Skeletal muscle tissue (tissue), 4 donors: ENCODE data around the gene CUEDC1. TPM values are rescaled to one million over a fixed set of nuclear protein-coding genes. Genes with fewer than 3 reads are reported as not detected.

Experiments
- H3K27ac ChIP-seq: one replicate; pipeline ENCODE4 v1.7.0; 2013; ENCODE audit warnings: mild to moderate bottlenecking, low read depth, low read length, inconsistent platforms
- H3K27me3 ChIP-seq, 3 donors: one replicate each; pipeline ENCODE4 v1.7.0; 2013; ENCODE audit warnings: low read length in 3 of 3; ENCODE audit not compliant: control insufficient read depth in 3 of 3, insufficient read depth in 3 of 3
- H3K36me3 ChIP-seq, 3 donors: one replicate each; pipeline ENCODE4 v1.7.0; 2013; ENCODE audit warnings: low read length in 3 of 3; ENCODE audit not compliant: control insufficient read depth in 3 of 3, insufficient read depth in 3 of 3
- H3K4me1 ChIP-seq, 3 donors: one replicate each; pipeline ENCODE4 v1.7.0; 2013; ENCODE audit warnings: low read length in 3 of 3, mild to moderate bottlenecking in 3 of 3; ENCODE audit not compliant: control insufficient read depth in 3 of 3, insufficient read depth in 3 of 3
- H3K4me3 ChIP-seq, 3 donors: one replicate each; pipeline ENCODE4 v1.7.0; 2013; ENCODE audit warnings: low read length in 3 of 3
- H3K9ac ChIP-seq, 3 donors: one replicate each; pipeline ENCODE4 v1.7.0; 2013; ENCODE audit warnings: low read length in 3 of 3, mild to moderate bottlenecking in 3 of 3, moderate library complexity in 2 of 3, low read depth in 1 of 3
- H3K9me3 ChIP-seq, 3 donors: one replicate each; pipeline ENCODE4 v1.7.0; 2013; ENCODE audit warnings: low read length in 3 of 3; ENCODE audit not compliant: control insufficient read depth in 3 of 3
- total RNA-seq: library from RNA; depleted of rRNA; stranded (reverse); fragments of >200 nt; gene quantifications from one replicate; pipeline ENCODE4 v1.2.3, GENCODE V29; 2014
- donor health status: Osteomylitis.

CUEDC1 gene
- total RNA-seq, 1 donor from 2014 or later, result 10.4 TPM

DNA sequence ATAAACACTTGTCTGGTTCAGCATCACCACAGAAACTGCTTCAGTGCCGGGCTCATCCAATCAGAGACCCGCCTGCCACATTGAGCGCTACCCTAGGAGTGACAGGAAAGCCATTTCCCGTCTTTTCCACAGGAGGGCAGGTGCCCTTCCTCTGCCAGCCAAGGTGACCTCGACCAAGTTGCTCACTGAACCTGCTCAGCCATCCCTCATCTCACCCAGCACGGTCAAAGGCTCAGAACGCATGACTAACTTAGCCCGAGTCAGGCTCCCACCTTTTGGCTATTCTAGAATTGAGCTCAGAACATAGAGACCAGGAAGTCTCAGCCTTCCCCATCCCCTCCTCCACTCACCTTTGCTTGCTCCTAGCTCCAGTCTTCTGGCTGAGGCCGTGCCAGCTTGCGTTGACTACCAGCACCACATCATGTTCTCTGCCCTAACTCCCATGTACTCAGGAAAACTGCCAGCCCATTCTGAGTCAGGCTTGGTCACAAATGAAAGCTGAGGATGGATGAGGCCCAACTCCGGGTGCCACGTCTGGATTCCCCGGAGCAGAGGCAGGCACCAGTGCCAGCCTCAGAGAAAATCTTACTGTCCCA is 121.0 kb downstream of the CUEDC1 start:
- Histone ChIP-seq H3K27me3 (no peaks in the 10 kb centered on the region), H3K9me3 (no peaks in the 10 kb centered on the region), H3K27ac (peak overlapping the region; percentile 11), H3K36me3 (peaks cover 0 to 6% (median 0%) of the 10 kb centered on the region in 3 donors), H3K4me1 (peaks cover 27 to 58% (median 33%) of the 10 kb centered on the region in 3 donors), H3K4me3 (peak overlapping the region in 1 of 3 donors; percentile 37), H3K9ac (peak overlapping the region in 1 of 3 donors; percentile 7)

DNA sequence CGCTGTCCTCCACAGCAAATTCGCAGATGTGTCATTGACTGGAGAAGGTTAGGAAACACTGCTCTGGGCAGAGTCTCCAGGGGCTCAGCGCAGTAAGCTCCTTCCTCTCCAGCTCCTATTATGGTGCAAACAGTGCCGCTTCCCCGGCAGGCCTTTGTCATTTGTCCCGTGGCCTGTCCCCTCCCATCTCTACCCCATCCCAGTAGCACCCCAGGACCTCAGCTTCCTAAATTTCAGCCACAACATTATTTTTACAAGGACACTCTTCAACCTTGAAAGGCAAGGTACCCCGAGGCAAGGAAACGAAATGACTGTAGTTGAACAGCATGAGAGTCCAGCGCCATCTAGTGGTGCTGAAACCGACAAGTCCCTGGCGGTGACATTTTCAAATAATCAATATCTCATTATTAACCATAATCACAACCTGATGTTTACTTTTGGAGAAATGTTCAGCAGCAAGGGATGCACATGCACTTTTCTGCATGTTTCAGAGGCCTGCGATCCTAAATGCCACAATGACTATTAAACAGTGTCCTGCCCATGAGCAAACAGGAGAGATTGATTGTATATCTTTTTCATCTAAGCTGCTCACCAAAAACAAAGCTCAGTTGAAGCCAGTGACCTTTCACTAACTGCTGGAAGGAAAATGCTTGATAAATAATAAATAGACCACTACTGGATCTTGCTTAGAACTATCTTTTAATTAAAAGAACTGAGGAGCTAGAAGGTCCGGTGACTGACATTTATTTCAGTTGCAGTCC is 121.9 kb downstream of the CUEDC1 start:
- Histone ChIP-seq H3K27me3 (no peaks in the 10 kb centered on the region), H3K36me3 (peaks cover 0 to under 1% (median 0%) of the 10 kb centered on the region in 3 donors), H3K9me3 (no peaks in the 10 kb centered on the region), H3K4me1 (peaks cover 19 to 49% (median 25%) of the 10 kb centered on the region in 3 donors), H3K9ac (peak overlapping the region; percentile 54 to 83 (median 81)), H3K4me3 (peak overlapping the region; percentile 69 to 79 (median 74)), H3K27ac (peak overlapping the region; percentile 72)

DNA sequence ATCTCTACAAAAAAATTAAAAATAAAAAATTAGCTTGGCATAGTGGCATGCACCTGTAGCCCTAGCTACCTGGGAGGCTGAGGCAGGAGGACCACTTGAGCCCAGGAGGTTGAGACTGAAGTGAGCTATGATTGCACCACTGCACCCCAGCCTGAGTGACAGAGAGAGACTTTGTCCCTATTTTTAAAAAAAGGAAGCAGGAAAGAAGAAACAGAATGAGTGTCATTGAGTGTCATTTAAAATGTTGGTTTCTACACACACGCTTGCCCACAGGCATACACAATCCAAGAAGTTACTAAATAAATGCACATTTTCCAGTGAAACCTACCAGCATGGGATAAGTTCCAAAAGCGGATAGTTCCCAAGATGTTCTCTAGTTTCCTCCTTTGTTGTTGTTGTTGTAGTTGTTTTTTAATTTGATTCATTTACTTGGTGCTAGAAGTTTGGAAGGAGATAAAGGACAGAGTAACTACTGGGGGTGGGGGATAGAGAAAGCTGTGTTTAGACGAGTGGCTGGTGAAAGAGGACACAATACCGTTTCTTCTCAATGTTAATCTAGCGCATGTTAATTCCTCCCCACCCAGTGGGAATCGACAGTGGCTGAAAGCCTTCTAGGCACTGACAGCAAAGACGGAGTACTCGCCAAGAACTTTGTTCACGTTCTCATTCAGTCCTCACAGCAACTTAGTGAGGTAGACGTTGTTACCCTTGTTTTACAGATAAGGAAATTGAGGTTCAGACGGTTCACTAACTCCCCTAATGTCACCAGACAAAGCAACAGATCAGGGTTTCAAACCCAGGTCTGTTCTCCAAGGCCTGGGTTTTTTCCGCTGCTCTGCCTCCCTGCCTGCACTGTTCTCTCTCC is 122.7 kb downstream of the CUEDC1 start:
- Histone ChIP-seq H3K36me3 (no peaks in the 10 kb centered on the region), H3K9me3 (no peaks in the 10 kb centered on the region), H3K4me3 (peak overlapping the region; percentile 69 to 79 (median 74)), H3K9ac (peak overlapping the region; percentile 54 to 83 (median 81)), H3K27ac (peak overlapping the region; percentile 72), H3K27me3 (no peaks in the 10 kb centered on the region), H3K4me1 (peaks cover 16 to 43% (median 20%) of the 10 kb centered on the region in 3 donors)

DNA sequence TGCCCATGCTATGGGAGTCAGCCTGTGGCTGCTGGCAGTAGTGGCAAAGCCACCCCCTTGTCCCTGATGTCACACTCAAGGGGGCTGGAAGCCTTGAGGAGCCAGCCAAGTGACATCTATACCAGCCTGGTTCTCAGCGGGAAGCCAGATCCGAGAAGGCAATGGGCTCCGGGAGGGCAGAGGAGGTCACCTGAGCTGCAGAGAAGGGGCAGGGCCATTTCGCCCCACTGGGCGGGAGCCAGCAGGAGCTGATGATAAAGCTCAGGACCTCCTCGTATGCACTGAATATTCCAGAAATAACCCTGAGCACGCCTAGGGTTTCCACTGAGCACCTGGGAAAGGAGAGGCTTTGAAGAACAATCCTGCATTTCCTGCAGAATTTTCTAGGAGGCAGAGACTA is 124.3 kb downstream of the CUEDC1 start:
- Histone ChIP-seq H3K27me3 (no peaks in the 10 kb centered on the region), H3K27ac (no peak overlapping the region), H3K4me3 (no peak overlapping the region), H3K36me3 (no peaks in the 10 kb centered on the region), H3K4me1 (peaks cover 16 to 36% (median 18%) of the 10 kb centered on the region in 3 donors), H3K9me3 (no peaks in the 10 kb centered on the region), H3K9ac (no peak overlapping the region)

DNA sequence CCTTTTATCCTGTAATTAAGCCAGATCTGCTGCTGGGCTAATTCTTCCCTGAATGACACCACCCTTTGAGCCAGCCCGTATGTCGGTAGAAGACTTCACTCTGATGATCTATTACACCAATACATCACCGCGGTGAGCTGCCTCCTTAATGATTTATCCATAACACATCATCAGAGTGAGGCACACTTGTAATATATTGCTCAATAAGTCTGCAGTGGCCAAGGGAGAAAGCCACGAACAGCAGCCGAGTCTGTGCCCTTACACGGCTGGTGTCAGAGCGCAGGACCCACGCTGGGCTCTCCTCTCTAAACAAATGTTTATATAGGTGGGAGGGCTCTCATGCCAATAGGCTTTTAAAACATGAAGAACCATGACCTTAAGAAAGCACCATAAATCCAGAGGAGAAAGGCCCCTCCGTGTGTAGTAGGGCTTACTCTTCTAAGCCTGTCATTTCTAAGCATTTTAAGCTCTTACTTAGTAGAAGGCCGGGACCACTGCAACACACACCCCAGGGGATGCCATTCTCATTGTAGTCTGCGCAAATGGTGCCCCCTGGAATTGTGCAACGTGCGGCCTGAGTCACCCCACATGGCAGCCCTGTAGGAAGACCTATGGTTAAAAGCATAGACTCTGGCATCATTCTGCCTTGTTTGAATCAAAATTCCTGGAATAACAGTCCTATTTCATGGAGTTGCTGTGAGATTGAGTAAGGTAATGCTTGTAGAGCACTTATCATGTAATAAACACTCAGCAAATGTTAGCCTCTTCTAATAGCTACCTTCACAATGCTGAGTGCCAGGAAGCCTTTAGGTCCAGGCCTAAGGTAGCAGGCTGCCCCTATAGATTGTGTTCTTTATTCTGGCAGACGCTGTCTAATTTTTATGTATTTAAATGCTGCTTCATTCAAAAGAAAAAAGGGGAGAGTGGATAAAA is 131.5 kb downstream of the CUEDC1 start:
- H3K9ac ChIP-seq, result no peak overlapping the region

DNA sequence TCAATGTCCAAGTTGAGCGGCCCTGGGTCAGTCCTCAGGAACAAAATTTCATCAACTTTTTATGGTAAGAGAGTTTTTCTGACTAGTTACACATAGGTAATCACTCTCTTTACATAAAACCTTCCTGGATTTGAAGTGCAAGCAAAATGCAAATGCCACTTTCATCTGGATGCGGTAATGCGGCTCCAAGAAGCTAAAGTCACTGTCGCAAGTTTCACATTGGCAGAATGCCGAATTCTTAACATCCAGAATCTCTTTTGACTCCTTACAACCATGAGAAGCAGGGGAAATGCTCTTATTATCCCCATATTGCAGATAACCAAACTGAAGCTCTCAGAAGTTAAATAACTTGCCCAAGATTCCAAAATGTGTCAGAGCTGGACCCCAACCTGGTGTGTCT is 135.3 kb downstream of the CUEDC1 start:
- no peaks in the 10 kb centered on the region for H3K9me3 ChIP-seq
- H3K36me3 ChIP-seq, result no peaks in the 10 kb centered on the region
- H3K27ac ChIP-seq, result no peak overlapping the region
- no peaks in the 10 kb centered on the region for H3K27me3 ChIP-seq
- no peak overlapping the region for H3K4me3 ChIP-seq
- H3K9ac ChIP-seq, result no peak overlapping the region
- no peaks in the 10 kb centered on the region for H3K4me1 ChIP-seq

More for the DNA sequence above, 131.5 kb downstream of the CUEDC1 start:
- Histone ChIP-seq H3K4me3 (no peak overlapping the region), H3K27me3 (no peaks in the 10 kb centered on the region), H3K36me3 (no peaks in the 10 kb centered on the region), H3K27ac (no peak overlapping the region), H3K4me1 (no peaks in the 10 kb centered on the region), H3K9me3 (no peaks in the 10 kb centered on the region)

DNA sequence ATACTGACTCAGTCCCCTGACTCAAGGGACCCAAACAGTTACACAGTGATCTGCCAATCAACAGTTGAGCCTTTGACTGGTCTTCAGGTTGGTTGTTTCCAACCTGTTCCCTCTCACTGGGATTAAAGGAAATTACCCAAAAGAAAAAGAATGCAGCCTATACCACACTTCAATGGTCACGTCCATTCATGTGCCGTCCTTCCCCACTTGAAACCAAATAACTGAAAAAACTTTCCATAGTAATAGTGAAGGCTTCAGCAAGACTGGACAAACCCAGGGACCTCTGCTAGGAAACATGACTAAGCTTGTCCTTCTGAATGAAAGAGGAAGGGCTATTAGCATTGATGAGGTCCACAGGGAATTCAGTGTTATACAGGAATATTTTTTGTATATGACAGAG is 135.9 kb downstream of the CUEDC1 start:
- Histone ChIP-seq H3K27ac (no peak overlapping the region), H3K4me3 (no peak overlapping the region), H3K9ac (no peak overlapping the region), H3K27me3 (no peaks in the 10 kb centered on the region), H3K36me3 (no peaks in the 10 kb centered on the region), H3K4me1 (no peaks in the 10 kb centered on the region), H3K9me3 (no peaks in the 10 kb centered on the region)

DNA sequence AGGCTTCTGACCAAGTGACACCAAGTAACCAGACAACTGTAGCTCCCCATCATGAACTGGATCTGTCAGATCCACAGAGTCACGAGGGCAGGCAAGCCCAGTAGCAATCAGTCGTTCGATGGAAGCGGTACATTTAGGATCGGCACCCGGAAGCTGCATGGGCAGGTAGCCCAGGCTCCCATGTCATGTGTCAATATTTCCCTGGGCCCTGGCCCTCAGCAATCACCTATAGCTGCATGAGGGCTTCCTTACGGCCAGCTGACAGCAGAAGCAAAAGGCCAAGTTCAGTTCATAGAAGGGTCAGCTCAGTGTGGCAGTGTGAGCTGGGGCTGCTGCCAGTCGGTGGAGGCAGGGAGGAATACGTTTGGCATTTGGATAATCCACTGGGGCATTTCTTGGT is 137.1 kb downstream of the CUEDC1 start:
- H3K9me3 ChIP-seq, result no peaks in the 10 kb centered on the region
- H3K27ac ChIP-seq, result no peak overlapping the region
- no peak overlapping the region for H3K9ac ChIP-seq
- no peaks in the 10 kb centered on the region for H3K36me3 ChIP-seq
- H3K4me1 ChIP-seq, result no peaks in the 10 kb centered on the region
- H3K27me3 ChIP-seq, result no peaks in the 10 kb centered on the region
- H3K4me3 ChIP-seq, result no peak overlapping the region

DNA sequence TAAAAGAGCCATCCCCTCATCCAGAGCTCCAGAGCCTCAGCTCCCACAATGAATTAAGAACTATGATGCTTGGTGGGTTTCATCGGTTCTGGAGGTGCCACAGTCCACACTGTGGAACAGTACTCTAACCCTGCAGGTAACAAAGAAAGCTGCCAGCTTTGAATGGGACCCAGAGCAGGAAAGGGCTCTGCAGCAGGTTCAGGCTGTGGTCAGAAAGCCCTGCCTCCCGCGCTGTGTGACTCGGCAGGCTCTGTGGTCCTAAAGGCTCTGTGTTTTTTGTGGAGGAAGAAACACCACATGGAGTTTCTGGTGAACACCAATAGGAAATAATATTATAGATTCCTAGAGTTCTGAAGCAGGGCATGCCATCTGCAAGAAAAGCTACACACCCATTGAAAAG is 137.9 kb downstream of the CUEDC1 start:
- Histone ChIP-seq H3K36me3 (no peaks in the 10 kb centered on the region), H3K27ac (no peak overlapping the region), H3K4me1 (no peaks in the 10 kb centered on the region), H3K4me3 (no peak overlapping the region), H3K9ac (no peak overlapping the region), H3K9me3 (no peaks in the 10 kb centered on the region), H3K27me3 (no peaks in the 10 kb centered on the region)
